ENCODE results near the gene RAB3IL1.

DNA sequence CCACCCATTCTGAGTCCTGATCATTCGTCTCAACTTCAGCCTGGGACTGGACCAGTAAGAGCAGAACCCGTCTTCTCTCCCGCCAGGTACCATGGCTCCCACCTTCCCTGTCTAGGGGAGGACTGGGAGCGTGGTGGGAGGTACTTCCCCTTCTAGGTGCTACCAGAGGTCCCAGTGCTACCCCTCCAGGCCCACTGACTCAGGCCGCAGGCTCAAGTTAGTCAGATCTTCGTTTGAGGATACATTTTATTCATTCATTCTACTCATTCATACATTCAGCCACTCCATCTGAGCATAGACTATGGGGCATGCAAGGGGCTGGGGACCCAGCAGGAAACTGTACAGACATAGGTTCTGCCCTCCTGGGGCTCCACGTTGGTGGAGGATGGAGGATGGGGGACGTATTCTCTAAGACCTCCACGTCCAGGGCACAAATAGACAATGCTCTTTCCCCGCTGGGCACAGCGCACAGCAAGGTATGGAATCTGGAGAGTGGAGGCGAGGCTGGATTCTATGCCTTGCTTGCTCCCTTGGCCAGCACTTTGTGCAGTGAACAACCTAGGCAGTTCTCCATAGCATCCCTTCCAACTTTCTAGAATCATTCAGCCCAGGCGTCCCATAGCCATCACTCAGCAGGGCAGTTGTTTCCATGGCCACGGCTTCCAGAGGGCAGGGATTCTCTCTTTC is 1.0 kb upstream of the RAB3IL1 start:
- TF ChIP-seq, protein P1, sequence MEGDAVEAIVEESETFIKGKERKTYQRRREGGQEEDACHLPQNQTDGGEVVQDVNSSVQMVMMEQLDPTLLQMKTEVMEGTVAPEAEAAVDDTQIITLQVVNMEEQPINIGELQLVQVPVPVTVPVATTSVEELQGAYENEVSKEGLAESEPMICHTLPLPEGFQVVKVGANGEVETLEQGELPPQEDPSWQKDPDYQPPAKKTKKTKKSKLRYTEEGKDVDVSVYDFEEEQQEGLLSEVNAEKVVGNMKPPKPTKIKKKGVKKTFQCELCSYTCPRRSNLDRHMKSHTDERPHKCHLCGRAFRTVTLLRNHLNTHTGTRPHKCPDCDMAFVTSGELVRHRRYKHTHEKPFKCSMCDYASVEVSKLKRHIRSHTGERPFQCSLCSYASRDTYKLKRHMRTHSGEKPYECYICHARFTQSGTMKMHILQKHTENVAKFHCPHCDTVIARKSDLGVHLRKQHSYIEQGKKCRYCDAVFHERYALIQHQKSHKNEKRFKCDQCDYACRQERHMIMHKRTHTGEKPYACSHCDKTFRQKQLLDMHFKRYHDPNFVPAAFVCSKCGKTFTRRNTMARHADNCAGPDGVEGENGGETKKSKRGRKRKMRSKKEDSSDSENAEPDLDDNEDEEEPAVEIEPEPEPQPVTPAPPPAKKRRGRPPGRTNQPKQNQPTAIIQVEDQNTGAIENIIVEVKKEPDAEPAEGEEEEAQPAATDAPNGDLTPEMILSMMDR (IDR thresholded peaks at IDR 0.05; ENCODE audit: low read depth, low read length, missing input control), result no peak
- TF ChIP-seq, protein P2, sequence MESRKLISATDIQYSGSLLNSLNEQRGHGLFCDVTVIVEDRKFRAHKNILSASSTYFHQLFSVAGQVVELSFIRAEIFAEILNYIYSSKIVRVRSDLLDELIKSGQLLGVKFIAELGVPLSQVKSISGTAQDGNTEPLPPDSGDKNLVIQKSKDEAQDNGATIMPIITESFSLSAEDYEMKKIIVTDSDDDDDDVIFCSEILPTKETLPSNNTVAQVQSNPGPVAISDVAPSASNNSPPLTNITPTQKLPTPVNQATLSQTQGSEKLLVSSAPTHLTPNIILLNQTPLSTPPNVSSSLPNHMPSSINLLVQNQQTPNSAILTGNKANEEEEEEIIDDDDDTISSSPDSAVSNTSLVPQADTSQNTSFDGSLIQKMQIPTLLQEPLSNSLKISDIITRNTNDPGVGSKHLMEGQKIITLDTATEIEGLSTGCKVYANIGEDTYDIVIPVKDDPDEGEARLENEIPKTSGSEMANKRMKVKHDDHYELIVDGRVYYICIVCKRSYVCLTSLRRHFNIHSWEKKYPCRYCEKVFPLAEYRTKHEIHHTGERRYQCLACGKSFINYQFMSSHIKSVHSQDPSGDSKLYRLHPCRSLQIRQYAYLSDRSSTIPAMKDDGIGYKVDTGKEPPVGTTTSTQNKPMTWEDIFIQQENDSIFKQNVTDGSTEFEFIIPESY (IDR thresholded peaks at IDR 0.05), result no peak
- TF ChIP-seq, protein P3, sequence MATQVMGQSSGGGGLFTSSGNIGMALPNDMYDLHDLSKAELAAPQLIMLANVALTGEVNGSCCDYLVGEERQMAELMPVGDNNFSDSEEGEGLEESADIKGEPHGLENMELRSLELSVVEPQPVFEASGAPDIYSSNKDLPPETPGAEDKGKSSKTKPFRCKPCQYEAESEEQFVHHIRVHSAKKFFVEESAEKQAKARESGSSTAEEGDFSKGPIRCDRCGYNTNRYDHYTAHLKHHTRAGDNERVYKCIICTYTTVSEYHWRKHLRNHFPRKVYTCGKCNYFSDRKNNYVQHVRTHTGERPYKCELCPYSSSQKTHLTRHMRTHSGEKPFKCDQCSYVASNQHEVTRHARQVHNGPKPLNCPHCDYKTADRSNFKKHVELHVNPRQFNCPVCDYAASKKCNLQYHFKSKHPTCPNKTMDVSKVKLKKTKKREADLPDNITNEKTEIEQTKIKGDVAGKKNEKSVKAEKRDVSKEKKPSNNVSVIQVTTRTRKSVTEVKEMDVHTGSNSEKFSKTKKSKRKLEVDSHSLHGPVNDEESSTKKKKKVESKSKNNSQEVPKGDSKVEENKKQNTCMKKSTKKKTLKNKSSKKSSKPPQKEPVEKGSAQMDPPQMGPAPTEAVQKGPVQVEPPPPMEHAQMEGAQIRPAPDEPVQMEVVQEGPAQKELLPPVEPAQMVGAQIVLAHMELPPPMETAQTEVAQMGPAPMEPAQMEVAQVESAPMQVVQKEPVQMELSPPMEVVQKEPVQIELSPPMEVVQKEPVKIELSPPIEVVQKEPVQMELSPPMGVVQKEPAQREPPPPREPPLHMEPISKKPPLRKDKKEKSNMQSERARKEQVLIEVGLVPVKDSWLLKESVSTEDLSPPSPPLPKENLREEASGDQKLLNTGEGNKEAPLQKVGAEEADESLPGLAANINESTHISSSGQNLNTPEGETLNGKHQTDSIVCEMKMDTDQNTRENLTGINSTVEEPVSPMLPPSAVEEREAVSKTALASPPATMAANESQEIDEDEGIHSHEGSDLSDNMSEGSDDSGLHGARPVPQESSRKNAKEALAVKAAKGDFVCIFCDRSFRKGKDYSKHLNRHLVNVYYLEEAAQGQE (IDR thresholded peaks at IDR 0.05), result no peak
- TF ChIP-seq TAF1 (conservative IDR thresholded peaks at IDR 0.05), result no peak
- TF ChIP-seq, protein P4, sequence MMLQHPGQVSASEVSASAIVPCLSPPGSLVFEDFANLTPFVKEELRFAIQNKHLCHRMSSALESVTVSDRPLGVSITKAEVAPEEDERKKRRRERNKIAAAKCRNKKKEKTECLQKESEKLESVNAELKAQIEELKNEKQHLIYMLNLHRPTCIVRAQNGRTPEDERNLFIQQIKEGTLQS (IDR thresholded peaks at IDR 0.05), result no peak
- TF ChIP-seq GABPA (IDR thresholded peaks at IDR 0.05 in 1 of 2, conservative IDR thresholded peaks at IDR 0.05 in 1 of 2), result no peak
- TF ChIP-seq JUND (IDR thresholded peaks at IDR 0.05), result no peak
- no peak for TF ChIP-seq EGR1 (IDR thresholded peaks at IDR 0.05; ENCODE audit: low read depth in 2 of 2)
- TF ChIP-seq NR2F2 (IDR thresholded peaks at IDR 0.05), result no peak
